Mesodermal cell (in vitro differentiated cells): ENCODE measurements around the gene WNT6.

ENCODE experiments used
- H3K27ac ChIP-seq: 2 replicates; pipeline ENCODE4 v1.7.0; 2013; ENCODE audit warnings: mild to moderate bottlenecking, low read depth, low read length, moderate library complexity; ENCODE audit not compliant: severe bottlenecking
- H3K36me3 ChIP-seq: 2 replicates; pipeline ENCODE4 v1.7.1; 2013; ENCODE audit warnings: mild to moderate bottlenecking, low read length, moderate library complexity; ENCODE audit not compliant: control insufficient read depth, insufficient read depth
- H3K4me1 ChIP-seq: one replicate; pipeline ENCODE4 v1.7.1; 2013; ENCODE audit warnings: mild to moderate bottlenecking, low read length; ENCODE audit not compliant: insufficient read depth, control insufficient read depth, poor library complexity, severe bottlenecking
- H3K4me3 ChIP-seq: 2 replicates; pipeline ENCODE4 v1.7.0; 2013; ENCODE audit warnings: low read length, control low read depth, mild to moderate bottlenecking; ENCODE audit not compliant: insufficient read depth, poor library complexity, severe bottlenecking; ENCODE audit errors: extremely low read depth
- H3K9me3 ChIP-seq: 2 replicates; pipeline ENCODE4 v1.7.1; 2013; ENCODE audit warnings: mild to moderate bottlenecking, low read length, moderate library complexity; ENCODE audit not compliant: control insufficient read depth
- WGBS, 2 experiments: methylation state at CpG; one replicate each; pipeline ENCODE4 v1.1.5; 2013; ENCODE audit warnings: missing lambda C conversion rate in 2 of 2; ENCODE audit not compliant: insufficient coverage in 2 of 2; 5-methylcytosine and 5-hydroxymethylcytosine counted together

Gene WNT6

GRCh38 chr2:218894880-218895157 lies 35.2 kb downstream of the WNT6 start:
- H3K4me3 ChIP-seq, result no peak overlapping the region
- peaks cover 12% of the 10 kb centered on the region for H3K4me1 ChIP-seq
- no peak overlapping the region for H3K27ac ChIP-seq
- H3K9me3 ChIP-seq, result no peaks in the 10 kb centered on the region
- 71 to 100% methylated on average over 1 to 3 of the region's 4 CpGs for WGBS, 2 experiments
- no peaks in the 10 kb centered on the region for H3K36me3 ChIP-seq

GRCh38 chr2:218895326-218895725 lies 35.7 kb downstream of the WNT6 start:
- WGBS, 2 experiments, result no CpG with 5 or more reads among the region's 3 CpGs
- H3K27ac ChIP-seq, result no peak overlapping the region
- H3K36me3 ChIP-seq, result no peaks in the 10 kb centered on the region
- peaks cover 12% of the 10 kb centered on the region for H3K4me1 ChIP-seq
- H3K4me3 ChIP-seq, result no peak overlapping the region
- no peaks in the 10 kb centered on the region for H3K9me3 ChIP-seq

GRCh38 chr2:218895759-218896500 lies 36.3 kb downstream of the WNT6 start:
- H3K9me3 ChIP-seq, result no peaks in the 10 kb centered on the region
- no peak overlapping the region for H3K4me3 ChIP-seq
- no peak overlapping the region for H3K27ac ChIP-seq
- no peaks in the 10 kb centered on the region for H3K36me3 ChIP-seq
- 40 to 44% methylated on average over 4 to 7 of the region's 8 CpGs for WGBS, 2 experiments
- peaks cover 12% of the 10 kb centered on the region for H3K4me1 ChIP-seq

GRCh38 chr2:218896501-218897393 lies 37.1 kb downstream of the WNT6 start:
- H3K9me3 ChIP-seq, result no peaks in the 10 kb centered on the region
- H3K27ac ChIP-seq, result no peak overlapping the region
- H3K36me3 ChIP-seq, result no peaks in the 10 kb centered on the region
- H3K4me1 ChIP-seq, result peaks cover 12% of the 10 kb centered on the region
- peak overlapping the region; percentile 12 for H3K4me3 ChIP-seq
- WGBS, 2 experiments, result 2% methylated on average over 28 of the region's 40 CpGs

- peaks cover 12% of the 10 kb centered on the region for H3K4me1 ChIP-seq
- H3K36me3 ChIP-seq, result no peaks in the 10 kb centered on the region
- WGBS, 2 experiments, result 6 to 8% methylated on average over 14 to 16 of the region's 34 CpGs
- no peaks in the 10 kb centered on the region for H3K9me3 ChIP-seq
- H3K4me3 ChIP-seq, result peak overlapping the region; percentile 12
- no peak overlapping the region for H3K27ac ChIP-seq
Observed at GRCh38 chr2:218897394-218898108, 37.9 kb downstream of the WNT6 start.

GRCh38 chr2:218898109-218898878 lies 38.7 kb downstream of the WNT6 start:
- H3K9me3 ChIP-seq, result no peaks in the 10 kb centered on the region
- H3K36me3 ChIP-seq, result no peaks in the 10 kb centered on the region
- no peak overlapping the region for H3K27ac ChIP-seq
- peaks cover 12% of the 10 kb centered on the region for H3K4me1 ChIP-seq
- no peak overlapping the region for H3K4me3 ChIP-seq
- 5 to 7% methylated on average over 31 to 49 of the region's 52 CpGs for WGBS, 2 experiments

- 28% methylated on average over 11 of the region's 12 CpGs for WGBS, 2 experiments
- Histone ChIP-seq H3K9me3 (no peaks in the 10 kb centered on the region), H3K4me3 (no peak overlapping the region), H3K27ac (no peak overlapping the region), H3K36me3 (no peaks in the 10 kb centered on the region), H3K4me1 (peaks cover 12% of the 10 kb centered on the region)
Observed at GRCh38 chr2:218899147-218899546, 39.5 kb downstream of the WNT6 start.

- Histone ChIP-seq H3K9me3 (no peaks in the 10 kb centered on the region), H3K4me1 (peaks cover 5% of the 10 kb centered on the region), H3K4me3 (no peak overlapping the region), H3K27ac (no peak overlapping the region), H3K36me3 (no peaks in the 10 kb centered on the region)
- 64 to 71% methylated on average over 3 to 4 of the region's 4 CpGs for WGBS, 2 experiments
Observed at GRCh38 chr2:218902427-218902826, 42.8 kb downstream of the WNT6 start.

- Histone ChIP-seq H3K9me3 (peaks cover 7% of the 10 kb centered on the region), H3K36me3 (no peaks in the 10 kb centered on the region), H3K4me3 (no peak overlapping the region), H3K27ac (no peak overlapping the region), H3K4me1 (peaks cover 5% of the 10 kb centered on the region)
- 22 to 36% methylated on average over 1 to 2 of the region's 2 CpGs for WGBS, 2 experiments
Observed at GRCh38 chr2:218904176-218904575, 44.6 kb downstream of the WNT6 start.
